HG03280 (cell line): ENCODE measurements around the gene ZNF274.
"Not testable (repeated sequence)": the region's sequence is repeated elsewhere in the genome, so short reads cannot be mapped to it uniquely, and the experiment has no call there.

Experiments used
- ATAC-seq: cut with Tn5 transposase; IDR thresholded peaks from one replicate; pipeline ENCODE4 v1.9.1; 2021; ENCODE audit warnings: mild to moderate bottlenecking, moderate library complexity; ENCODE audit not compliant: unreplicated experiment

The ZNF274 gene

DNA sequence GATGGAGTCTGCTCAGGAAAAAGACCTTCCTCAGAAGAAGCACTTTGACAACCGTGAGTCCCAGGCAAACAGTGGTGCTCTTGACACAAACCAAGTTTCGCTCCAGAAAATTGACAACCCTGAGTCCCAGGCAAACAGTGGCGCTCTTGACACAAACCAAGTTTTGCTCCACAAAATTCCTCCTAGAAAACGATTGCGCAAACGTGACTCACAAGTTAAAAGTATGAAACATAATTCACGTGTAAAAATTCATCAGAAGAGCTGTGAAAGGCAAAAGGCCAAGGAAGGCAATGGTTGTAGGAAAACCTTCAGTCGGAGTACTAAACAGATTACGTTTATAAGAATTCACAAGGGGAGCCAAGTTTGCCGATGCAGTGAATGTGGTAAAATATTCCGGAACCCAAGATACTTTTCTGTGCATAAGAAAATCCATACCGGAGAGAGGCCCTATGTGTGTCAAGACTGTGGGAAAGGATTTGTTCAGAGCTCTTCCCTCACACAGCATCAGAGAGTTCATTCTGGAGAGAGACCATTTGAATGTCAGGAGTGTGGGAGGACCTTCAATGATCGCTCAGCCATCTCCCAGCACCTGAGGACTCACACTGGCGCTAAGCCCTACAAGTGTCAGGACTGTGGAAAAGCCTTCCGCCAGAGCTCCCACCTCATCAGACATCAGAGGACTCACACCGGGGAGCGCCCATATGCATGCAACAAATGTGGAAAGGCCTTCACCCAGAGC is 29.6 kb downstream of the ZNF274 start:
- ATAC-seq, result no peak

DNA sequence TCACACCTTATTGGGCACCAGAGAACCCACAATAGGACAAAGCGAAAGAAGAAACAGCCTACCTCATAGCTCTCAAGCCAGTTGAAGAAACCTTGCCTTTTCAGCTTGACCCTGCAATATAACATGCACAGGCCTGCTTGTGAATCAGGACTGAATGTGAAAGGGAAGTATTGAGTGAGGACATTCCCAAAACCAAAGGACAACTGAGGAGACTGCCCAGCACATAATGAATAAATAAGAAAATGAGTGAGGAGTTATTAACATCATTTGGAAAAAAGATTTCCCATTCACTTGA is 30.2 kb downstream of the ZNF274 start:
- ATAC-seq, result no peak

DNA sequence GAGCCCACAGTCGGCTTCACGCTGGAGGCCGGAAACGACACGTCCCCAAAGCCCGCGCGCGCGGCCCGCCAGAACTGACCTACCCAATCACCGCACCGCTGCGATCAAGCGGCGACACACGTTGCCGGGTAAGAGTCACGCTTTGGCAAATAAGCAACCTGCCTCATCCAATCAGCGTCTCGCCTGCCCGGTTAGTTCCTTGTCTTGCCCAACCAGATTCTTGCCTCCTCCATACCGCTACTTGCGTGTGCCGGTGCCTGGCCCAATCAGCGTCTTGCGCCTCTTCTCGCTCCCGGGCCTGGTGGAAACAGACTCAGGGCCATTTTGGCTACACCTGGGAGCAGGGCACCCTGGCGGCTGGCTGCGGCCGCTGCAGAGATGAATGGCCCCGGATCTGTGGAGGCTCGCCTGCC is 34.2 kb downstream of the ZNF274 start:
- ATAC-seq, result no peak

DNA sequence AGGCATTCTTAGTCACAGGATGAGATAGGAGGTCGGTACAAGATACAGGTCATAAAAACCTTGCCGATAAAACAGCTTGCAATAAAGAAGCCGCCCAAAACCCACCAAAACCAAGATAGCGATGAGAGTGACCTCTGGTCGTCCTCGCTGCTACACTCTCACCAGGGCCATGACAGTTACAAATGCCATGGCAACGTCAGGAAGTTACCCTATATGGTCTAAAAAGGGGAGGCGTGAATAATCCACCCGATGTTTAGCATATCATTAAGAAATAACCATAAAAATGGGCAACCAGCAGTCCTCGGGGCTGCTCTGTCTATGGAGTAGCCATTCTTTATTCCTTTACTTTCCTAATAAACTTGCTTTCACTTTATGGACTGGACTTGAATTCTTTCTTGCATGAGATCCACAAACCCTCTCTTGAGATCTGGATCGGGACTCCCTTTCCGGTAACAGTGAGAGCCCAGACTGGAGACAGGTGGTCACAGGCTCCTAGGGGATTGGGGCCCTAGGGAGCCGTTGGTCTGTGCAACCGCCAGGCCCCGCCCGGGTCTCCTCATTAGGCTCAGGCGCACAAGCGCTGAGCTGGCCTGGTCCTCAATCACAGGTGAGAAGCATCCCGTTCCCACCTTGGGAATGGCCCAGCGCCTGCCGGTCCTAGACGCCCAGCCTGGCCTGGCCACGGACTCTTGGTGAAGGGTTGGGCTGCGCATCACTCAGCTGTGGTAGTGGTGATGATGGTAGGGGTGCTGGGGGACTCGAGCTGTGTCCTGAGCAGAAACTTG is 34.9 kb downstream of the ZNF274 start:
- no peak for ATAC-seq

DNA sequence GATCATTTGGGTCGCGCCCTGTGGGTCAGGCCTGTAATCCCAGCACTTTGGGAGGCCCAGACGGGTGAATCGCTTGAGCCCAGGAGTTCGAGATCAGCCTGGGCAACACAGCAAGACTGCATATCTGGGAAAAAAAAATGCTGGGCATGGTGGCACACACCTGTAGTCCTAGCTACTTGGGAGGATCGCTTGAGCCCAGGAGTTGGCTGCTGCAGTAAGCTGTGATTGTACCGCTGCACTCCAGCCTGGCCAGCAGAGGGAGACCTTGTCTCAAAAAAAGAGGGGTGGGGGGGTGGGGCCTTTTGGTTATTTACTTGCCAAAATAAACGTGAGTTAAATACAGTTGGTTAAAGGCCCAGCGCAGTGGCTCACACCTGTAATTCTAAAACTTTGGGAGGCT is 36.0 kb downstream of the ZNF274 start:
- no peak for ATAC-seq

DNA sequence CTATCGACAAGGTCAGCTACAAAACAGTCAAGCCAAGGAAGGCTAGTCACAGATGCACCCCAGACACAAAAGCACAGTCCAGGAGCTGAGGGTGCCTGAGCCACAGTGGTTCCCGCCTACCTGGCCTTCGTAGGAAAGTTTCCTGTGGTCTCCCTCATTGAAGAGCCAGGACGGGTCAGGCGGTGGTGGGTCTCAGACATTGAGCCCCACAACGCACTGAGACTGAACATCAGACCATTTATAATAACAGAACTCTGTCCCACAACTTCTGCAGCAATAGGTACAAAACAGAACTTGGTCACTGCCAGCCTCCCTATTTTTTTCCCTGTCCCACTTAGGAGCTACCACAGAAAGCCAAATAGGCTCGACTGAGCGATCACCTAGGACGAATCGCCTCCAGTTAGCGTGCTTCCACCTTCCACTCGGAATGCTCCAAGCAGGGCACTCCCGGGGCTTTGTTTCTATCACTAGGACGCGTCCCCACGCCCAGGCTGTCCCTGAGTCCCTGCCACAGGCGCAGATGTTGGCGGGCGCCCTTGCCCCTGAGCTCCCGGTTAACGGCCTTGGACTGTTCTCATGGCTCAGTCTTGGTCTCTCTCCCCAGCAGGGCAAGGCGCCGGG is 45.2 kb downstream of the ZNF274 start:
- ATAC-seq, result no peak

DNA sequence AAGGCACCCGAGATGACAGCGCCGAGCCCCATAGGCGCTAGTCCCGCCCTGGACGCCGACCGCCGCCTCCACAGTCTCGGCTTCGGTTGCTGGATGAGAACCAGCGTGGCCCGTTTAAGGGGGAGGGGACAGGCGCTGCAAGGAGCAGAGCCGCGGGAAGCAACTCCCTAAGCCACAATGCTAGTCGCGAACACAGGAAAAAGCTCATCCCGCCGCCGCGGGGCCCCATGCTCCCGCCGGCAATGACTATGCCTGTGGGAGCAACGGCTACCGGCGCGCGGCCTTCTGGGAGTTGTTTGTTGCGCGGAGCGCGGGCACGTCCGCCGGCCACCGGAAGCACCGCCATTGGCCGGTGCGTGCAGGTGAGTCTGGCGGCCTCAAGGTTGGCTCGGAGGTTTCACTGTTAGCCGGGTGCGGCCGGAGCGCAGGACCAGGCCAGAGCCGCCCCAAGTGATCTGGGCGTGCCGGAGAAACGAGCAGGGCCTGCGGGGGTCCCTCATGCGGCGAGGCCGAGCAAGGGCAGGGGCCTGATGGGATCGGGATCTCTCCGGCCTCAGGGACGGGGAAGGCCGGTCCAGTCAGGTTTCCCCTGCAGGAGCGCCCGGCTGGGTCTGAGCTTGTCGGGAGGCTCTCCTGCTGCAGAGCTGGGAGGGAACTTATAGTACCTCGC is 45.9 kb downstream of the ZNF274 start, which contains the start of gene ZNF544:
Gene ZNF544, plus strand, starts transcription at position 330 of the 670 bp plus-strand sequence. CDS start 15,110 bp downstream, outside the sequence.
- peak; percentile 94 for ATAC-seq

DNA sequence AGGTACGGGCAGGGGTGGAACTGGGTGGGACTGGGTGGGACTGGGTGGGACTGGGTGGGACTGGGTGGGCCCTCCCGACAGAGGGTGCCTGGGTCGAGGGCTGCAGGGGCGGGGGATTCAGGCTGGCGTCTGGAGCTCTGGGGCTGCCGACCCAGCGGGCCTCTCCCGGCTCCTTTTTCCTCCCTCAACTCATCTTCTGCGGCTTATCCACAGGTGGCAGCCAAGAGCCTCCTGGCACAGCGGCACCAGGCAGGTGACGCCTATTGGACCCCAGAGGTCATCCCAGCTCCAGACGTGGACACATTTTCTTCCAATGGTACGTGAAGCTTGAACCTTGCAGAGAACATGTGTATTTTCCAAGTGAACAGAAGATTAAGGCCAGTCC is 46.4 kb downstream of the ZNF274 start:
- ATAC-seq, result no peak

DNA sequence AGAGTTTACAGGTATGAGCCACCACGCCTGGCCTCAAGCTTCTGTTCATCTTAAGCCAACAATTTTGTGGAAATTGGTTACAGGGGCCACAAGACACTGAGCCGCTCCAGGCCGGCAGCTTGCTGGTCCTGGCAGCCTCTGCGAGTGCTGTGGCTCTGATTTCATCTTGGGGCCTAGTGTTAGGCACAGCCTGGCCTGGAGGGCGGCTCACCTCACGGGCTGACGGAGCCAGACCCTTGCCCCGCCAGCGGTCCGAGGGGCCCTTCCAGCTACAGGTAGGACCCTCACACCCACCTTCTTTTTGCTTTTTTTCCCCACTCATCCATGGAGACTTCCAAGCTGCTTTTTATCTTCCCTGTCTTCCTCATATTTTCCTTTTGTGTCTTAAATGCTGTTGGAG is 54.5 kb downstream of the ZNF274 start:
- ATAC-seq, result no peak

DNA sequence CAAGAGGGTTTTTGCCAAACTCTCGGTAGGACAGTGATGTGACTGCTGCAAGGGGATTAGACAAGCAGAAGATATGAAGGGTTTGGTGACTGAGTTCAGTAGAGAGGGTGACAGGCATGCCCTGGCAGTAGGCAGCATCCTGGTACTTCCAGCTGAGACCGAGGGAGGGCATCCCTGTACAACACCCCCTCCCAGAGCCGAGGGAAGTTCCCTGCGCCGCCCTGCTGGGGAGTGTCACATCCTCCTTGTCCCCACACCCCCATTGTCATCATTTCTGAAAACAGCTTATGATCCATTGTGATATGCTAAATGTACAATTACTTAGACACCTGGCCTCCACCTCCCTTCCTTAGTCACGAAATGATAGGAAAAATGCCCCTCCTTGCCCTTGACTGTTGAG is 60.5 kb downstream of the ZNF274 start:
- no peak for ATAC-seq

DNA sequence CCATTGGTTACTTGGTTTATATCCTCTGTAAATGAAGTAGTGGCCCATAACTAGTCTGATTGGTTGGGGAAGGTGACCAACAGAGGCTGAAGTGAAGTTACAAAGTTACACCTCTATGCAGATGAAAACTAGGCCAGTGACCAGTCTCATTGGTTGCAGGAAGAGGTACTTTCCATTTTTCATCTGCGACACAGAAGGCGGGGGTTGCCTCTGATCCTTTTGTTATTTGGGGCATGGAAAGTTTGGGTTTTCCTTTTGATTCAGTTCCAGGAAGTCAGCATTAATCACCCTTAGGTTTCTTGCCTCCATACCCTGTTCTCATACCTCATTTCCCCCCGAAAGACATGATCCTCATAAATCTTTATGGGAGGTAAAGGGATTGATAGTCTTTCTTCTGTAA is 66.0 kb downstream of the ZNF274 start:
- ATAC-seq, result no peak

DNA sequence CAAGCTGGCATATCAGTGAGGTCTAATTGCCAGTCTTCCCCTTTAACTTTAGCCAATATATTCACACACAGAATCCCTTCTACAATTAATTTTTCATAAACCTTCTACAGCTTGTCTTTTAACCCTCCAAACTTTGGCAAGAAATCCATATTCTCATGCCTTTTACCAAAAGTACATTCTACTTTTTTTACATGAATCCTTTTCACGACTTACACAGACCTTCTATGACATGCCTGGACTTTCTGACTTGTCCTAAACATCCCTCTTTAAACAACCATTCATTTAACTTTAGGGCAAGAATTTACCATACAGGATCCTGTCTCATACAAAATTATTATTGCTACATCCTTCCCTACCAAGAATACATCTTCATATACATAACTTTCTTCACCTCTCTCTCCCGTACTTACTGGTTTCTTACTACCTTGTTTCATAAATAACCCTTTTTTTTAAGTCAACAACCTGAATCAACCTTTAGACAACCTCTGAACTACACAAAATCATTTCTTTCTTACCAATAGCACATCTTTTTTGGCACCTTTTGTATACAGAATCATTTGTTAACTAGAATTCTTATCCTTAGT is 69.3 kb downstream of the ZNF274 start:
- ATAC-seq, result no peak

DNA sequence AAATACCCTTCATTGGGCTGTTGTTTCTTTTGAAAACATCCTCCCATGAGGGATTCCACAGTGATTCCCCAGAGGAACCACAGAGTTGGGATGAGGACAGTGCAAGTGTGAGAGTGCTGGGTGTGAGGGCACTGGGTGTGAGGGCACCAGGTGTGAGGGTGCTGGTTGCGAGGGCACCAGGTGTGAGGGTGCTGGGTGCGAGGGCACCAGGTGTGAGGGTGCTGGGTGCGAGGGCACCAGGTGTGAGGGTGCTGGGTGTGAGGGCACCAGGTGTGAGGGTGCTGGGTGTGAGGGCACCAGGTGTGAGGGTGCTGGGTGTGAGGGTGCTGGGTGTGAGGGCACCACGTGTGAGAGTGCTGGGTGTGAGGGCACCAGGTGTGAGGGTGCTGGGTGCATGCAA is 75.4 kb downstream of the ZNF274 start:
- ATAC-seq, result not testable (repeated sequence)

DNA sequence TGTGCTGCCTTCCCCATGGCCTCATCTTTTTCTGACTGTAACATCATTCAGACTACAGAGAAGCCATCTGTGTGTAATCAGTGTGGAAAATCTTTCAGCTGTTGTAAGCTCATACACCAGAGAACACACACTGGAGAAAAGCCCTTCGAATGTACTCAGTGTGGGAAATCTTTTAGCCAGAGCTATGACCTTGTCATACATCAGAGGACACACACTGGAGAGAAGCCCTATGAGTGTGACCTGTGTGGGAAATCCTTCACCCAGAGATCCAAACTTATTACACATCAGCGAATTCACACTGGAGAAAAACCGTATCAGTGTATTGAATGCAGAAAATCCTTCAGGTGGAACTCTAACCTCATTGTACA is 78.7 kb downstream of the ZNF274 start:
- ATAC-seq, result no peak

DNA sequence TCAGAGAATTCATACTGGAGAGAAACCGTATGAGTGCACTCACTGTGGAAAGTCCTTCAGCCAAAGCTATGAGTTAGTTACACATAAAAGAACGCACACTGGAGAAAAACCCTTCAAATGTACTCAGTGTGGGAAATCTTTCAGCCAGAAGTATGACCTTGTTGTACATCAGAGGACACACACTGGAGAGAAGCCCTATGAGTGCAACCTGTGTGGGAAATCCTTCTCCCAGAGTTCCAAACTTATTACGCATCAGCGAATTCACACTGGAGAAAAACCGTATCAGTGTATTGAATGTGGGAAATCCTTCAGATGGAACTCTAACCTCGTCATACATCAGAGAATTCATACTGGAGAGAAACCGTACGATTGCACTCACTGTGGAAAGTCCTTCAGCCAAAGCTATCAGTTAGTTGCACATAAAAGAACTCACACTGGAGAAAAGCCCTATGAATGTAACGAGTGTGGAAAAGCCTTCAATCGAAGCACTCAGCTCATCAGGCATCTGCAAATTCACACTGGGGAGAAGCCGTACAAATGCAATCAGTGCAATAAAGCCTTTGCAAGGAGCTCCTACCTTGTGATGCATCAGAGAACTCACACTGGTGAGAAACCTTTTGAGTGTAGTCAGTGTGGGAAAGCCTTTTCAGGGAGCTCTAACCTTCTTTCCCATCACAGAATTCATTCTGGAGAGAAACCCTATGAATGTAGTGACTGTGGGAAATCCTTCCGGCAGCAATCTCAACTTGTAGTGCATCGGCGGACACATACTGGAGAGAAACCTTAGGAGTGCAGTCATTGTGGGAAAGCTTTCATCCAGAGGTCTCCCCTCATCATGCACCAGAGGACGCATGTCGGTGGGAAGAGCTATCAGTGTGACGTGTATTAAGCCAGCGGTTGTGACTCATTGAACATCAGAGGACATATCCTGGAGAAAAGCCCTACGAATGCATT is 79.4 kb downstream of the ZNF274 start:
- no peak for ATAC-seq

DNA sequence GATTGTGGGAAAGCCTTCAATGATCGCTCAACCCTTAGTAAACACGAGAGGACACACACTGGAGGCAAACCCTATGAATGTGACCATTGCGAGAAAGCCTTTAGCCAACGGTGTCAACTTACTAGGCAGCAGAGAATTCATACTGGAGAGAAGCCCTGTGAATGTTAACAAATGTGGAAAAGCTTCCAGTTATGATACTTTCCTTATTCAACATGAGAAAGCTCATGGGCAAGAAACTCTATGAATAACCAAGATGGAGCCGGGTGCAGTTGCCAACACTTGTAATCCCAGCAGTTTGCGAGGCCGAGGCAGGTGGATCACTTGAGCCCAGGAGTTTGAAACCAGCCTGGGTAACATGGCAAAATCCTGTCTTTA is 80.0 kb downstream of the ZNF274 start:
- no peak for ATAC-seq
